ENCODE measurements around the gene THAP3. TPM values are rescaled to one million over a fixed set of nuclear protein-coding genes. Genes with fewer than 3 reads are reported as not detected.
"Not testable (repeated sequence)": the region's sequence is repeated elsewhere in the genome, so short reads cannot be mapped to it uniquely, and the experiment has no call there.

Gene THAP3
- total RNA-seq, 2 donors from 2014 or later: 13.0 to 22.4 TPM

GRCh38 chr1:6596886-6597776 is 27.5 kb upstream of the THAP3 start:
- peak; percentile 35 for DNase-seq
- Histone ChIP-seq H3K27ac (ENCODE audit: low read depth, low read length) (no peak overlapping the region), H3K36me3 (ENCODE audit: control insufficient read depth, insufficient read depth, low read length) (peaks cover 59% of the 10 kb centered on the region), H3K9me3 (ENCODE audit: control insufficient read depth, low read length) (no peaks in the 10 kb centered on the region), H3K4me1 (ENCODE audit: control insufficient read depth, insufficient read depth, low read length) (peaks cover 4% of the 10 kb centered on the region), H3K27me3 (ENCODE audit: control insufficient read depth, insufficient read depth, low read length, poor library complexity, severe bottlenecking) (no peaks in the 10 kb centered on the region), H3K4me3 (ENCODE audit: low read length) (no peak overlapping the region), H3K9ac (ENCODE audit: extremely low read depth, low read length, poor library complexity, severe bottlenecking) (no peak overlapping the region)
- Mint-ChIP-seq H3K27me3 (ENCODE audit: insufficient read depth) (no peaks in the 10 kb centered on the region), H3K9me3 (no peaks in the 10 kb centered on the region), H3K4me1 (peaks cover 8% of the 10 kb centered on the region), H3K36me3 (ENCODE audit: low read depth) (peaks cover 34% of the 10 kb centered on the region), H3K4me3 (no peak overlapping the region), H3K27ac (no peak overlapping the region)
- no peak for TF ChIP-seq CTCF (conservative IDR thresholded peaks at IDR 0.05)
- WGBS, 2 experiments (ENCODE audit: insufficient coverage in 1 of 2, insufficient read length in 1 of 2): 90 to 99% methylated on average over 10 to 15 of the region's 15 CpGs

GRCh38 chr1:6597777-6598131 is 26.9 kb upstream of the THAP3 start:
- Mint-ChIP-seq H3K36me3 (ENCODE audit: low read depth) (peaks cover 34% of the 10 kb centered on the region), H3K27ac (no peak overlapping the region), H3K9me3 (no peaks in the 10 kb centered on the region), H3K4me3 (no peak overlapping the region), H3K27me3 (ENCODE audit: insufficient read depth) (no peaks in the 10 kb centered on the region), H3K4me1 (peaks cover 8% of the 10 kb centered on the region)
- no peak overlapping the region for H3K9ac ChIP-seq (ENCODE audit: extremely low read depth, low read length, poor library complexity, severe bottlenecking)
- TF ChIP-seq CTCF (conservative IDR thresholded peaks at IDR 0.05): no peak
- peaks cover 53% of the 10 kb centered on the region for H3K36me3 ChIP-seq (ENCODE audit: control insufficient read depth, insufficient read depth, low read length)
- no peak overlapping the region for H3K27ac ChIP-seq (ENCODE audit: low read depth, low read length)
- H3K4me1 ChIP-seq (ENCODE audit: control insufficient read depth, insufficient read depth, low read length): peaks cover 4% of the 10 kb centered on the region
- H3K9me3 ChIP-seq (ENCODE audit: control insufficient read depth, low read length): no peaks in the 10 kb centered on the region
- WGBS, 2 experiments (ENCODE audit: insufficient coverage in 1 of 2, insufficient read length in 1 of 2): 92% methylated on average over 6 of the region's 6 CpGs
- peak; percentile 35 for DNase-seq
- no peak overlapping the region for H3K4me3 ChIP-seq (ENCODE audit: low read length)
- no peaks in the 10 kb centered on the region for H3K27me3 ChIP-seq (ENCODE audit: control insufficient read depth, insufficient read depth, low read length, poor library complexity, severe bottlenecking)

GRCh38 chr1:6599141-6599975 is 25.3 kb upstream of the THAP3 start:
- Mint-ChIP-seq H3K27ac (peak overlapping the region; percentile 12), H3K27me3 (ENCODE audit: insufficient read depth) (no peaks in the 10 kb centered on the region), H3K4me1 (peaks cover 18% of the 10 kb centered on the region), H3K36me3 (ENCODE audit: low read depth) (peaks cover 28% of the 10 kb centered on the region), H3K9me3 (no peaks in the 10 kb centered on the region), H3K4me3 (no peak overlapping the region)
- Histone ChIP-seq H3K4me1 (ENCODE audit: control insufficient read depth, insufficient read depth, low read length) (peaks cover 10% of the 10 kb centered on the region), H3K36me3 (ENCODE audit: control insufficient read depth, insufficient read depth, low read length) (peaks cover 38% of the 10 kb centered on the region), H3K27me3 (ENCODE audit: control insufficient read depth, insufficient read depth, low read length, poor library complexity, severe bottlenecking) (no peaks in the 10 kb centered on the region), H3K9me3 (ENCODE audit: control insufficient read depth, low read length) (no peaks in the 10 kb centered on the region), H3K4me3 (ENCODE audit: low read length) (no peak overlapping the region), H3K9ac (ENCODE audit: extremely low read depth, low read length, poor library complexity, severe bottlenecking) (no peak overlapping the region), H3K27ac (ENCODE audit: low read depth, low read length) (no peak overlapping the region)
- no peak for TF ChIP-seq CTCF (conservative IDR thresholded peaks at IDR 0.05)
- 94 to 96% methylated on average over 20 to 31 of the region's 31 CpGs for WGBS, 2 experiments (ENCODE audit: insufficient coverage in 1 of 2, insufficient read length in 1 of 2)
- DNase-seq: no peak

GRCh38 chr1:6599991-6600390 is 24.7 kb upstream of the THAP3 start:
- H3K36me3 ChIP-seq (ENCODE audit: control insufficient read depth, insufficient read depth, low read length): peaks cover 33% of the 10 kb centered on the region
- Mint-ChIP-seq H3K4me3 (peak overlapping the region; percentile 75), H3K4me1 (peaks cover 19% of the 10 kb centered on the region), H3K36me3 (ENCODE audit: low read depth) (peaks cover 23% of the 10 kb centered on the region)
- H3K27ac ChIP-seq (ENCODE audit: low read depth, low read length); H3K4me1 ChIP-seq (ENCODE audit: control insufficient read depth, insufficient read depth, low read length); H3K27me3 Mint-ChIP-seq (ENCODE audit: insufficient read depth); H3K27ac Mint-ChIP-seq; H3K9me3 ChIP-seq (ENCODE audit: control insufficient read depth, low read length); H3K27me3 ChIP-seq (ENCODE audit: control insufficient read depth, insufficient read depth, low read length, poor library complexity, severe bottlenecking); H3K9me3 Mint-ChIP-seq; DNase-seq; H3K9ac ChIP-seq (ENCODE audit: extremely low read depth, low read length, poor library complexity, severe bottlenecking): not testable (repeated sequence)
- 91 to 92% methylated on average over 6 to 7 of the region's 8 CpGs for WGBS, 2 experiments (ENCODE audit: insufficient coverage in 1 of 2, insufficient read length in 1 of 2)
- peak overlapping the region; percentile 95 for H3K4me3 ChIP-seq (ENCODE audit: low read length)

Data from endodermal cell (in vitro differentiated cells).